HuH-7.5 (cell line): ENCODE data around the gene TMEM98.
"Not testable (repeated sequence)": the region's sequence is repeated elsewhere in the genome, so short reads cannot be mapped to it uniquely, and the experiment has no call there.

ENCODE experiments used
- DNase-seq: peaks from one replicate; pipeline ENCODE4 v3.0.0; 2011; ENCODE audit warnings: low spot score

Gene TMEM98

DNA sequence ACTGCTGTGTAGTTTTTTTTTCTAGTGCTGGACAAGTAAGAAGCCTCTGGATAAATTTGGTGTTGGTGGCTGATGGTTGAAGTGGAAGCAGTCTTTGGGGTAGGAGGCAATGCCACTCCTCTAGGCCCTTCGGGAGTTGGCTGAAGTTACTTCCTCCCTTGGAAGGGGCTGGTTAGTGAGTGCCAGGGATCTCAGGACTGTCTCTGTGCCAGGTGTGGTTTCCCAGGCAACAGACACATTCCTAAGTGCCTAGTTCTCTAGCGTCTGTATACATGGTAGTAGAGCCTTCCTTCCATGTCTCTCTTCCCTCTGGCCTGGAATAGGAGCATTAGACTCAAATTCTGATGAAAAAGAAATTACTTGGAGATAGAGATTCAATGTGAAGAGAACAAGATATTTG, 15.3 kb downstream of the TMEM98 start:
- DNase-seq = no peak

DNA sequence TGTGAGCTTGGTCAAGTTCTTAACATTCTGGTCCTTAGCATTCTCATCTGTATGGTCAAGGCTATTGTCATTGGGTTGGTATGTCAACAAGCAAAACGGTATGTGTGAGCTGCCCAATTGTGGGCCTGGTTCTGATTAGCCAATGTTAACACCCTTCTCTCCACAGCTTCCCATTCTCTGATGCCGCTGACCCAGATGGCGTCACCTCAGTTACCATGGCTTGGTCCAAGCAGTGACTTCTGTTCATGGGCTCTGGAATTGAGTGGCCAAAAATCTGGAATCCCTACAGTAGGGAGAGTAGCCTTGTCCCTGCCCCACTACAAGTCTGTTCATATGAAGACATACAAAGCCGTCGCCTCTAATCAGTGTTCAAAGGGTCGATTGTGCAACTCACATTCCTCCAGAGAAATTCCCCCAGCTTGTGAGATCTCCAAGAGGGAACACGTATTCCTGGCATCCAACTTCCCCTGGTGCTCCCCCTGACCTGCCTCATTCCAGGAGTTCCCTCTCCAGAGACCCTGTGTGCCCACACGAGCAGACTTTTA, 15.8 kb downstream of the TMEM98 start:
- no peak for DNase-seq

DNA sequence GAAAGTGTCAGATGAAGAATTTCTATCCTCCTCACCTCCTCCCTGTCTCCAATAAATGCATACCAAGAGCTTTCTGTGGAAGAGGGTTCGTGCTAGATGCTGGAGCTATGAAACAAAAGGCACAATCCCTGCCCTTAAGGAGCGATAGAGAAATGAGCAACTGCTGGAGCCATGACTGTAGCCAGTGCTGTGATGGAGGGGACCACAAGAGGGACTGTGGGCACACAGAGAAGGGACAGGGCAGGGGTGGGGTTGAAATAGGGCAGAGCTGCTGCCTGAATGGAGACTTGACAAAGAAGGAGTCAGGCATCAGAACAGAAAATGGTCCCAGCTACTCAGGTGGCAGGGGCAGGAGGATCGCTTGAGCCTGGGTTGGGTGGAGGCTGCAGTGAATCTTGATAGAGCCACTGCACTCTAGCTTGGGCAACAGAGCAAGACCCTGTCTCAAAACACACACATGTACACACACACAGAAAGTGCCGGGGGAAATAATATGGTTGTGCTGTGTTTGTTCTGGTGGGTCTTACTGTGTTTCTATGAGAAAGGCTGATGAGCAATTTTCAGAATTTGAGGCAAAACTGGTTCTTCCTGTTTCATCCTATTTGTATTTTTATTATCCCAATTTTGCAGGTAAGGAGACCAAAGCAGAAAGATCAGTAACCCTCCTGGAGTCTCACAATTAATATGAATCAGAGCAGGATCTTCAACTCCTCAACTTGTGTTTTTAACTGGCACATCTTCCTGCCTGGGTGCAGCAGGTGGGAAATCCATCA, 16.5 kb downstream of the TMEM98 start:
- DNase-seq = no peak

DNA sequence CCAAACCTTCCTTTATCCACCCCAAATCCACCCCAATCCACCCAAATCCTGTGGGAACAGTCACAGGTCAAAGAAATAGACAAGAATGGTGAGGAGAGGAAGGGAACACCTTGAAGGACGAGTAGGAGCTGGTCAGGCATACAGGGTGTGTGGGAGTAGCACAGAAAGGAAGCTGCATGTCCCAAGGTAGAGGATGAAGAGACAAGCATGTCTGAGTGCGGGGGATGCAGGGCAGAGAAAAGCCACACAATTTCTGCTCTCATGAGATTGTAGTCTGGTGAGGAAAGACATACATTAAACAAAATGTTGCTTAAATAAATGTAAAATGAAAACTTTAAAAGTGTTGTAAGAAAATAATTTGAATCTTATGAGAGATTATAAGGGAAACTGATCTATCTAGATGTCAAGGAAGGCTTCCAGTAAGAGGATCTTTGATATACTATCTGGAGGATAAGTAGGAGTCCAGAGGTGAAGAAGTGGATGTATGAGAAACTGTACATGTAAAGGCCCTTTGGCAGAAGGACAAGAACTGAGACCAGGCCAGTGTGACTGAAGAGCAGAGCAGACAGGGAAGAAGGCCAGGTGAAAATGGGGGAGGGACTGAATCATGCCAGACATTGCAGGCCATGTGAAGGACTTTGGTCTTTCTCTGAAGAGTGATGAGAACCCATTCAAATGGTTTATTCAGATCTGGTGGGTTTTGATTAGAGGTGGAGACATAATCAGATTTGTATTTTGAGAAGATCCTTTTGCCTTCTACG, 18.6 kb downstream of the TMEM98 start:
- no peak for DNase-seq

DNA sequence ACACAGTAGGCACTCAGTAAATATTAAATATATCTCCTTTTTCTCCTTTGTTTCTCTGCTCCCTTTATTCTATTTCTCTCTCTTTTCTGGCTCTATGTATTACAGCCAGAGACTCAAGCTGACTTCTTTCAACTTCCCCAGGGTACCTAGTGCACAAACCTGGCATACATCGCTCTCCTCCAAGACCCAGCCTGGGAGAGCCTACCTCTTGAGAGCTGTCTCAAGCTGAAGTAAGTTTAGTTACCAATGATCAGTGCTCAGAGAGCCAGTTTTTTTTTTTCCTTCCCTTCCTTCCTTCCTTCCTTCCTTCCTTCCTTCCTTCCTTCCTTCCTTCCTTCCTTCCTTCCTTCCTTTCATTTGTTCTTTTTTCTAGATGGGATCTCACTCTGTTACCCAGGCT, 19.8 kb downstream of the TMEM98 start:
- no peak for DNase-seq

DNA sequence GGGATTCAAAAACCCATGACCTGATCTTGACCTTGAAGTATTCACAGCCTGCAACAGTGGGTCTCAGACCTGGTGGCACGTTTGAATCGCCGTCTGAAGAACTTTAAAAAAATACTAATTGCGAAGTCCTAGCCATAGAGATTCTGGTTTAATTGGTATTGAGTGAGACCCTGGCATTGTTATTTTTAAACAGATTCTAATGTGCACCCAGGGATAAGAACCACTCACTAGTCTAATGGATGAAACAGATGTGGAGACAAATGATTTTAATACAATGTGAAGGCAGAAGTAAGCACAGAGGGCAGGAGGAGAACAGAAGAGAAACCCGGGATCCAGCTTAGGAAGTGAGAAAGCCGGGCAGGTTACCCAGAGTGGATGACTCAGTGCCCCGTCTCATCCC, 21.2 kb downstream of the TMEM98 start:
- no peak for DNase-seq

DNA sequence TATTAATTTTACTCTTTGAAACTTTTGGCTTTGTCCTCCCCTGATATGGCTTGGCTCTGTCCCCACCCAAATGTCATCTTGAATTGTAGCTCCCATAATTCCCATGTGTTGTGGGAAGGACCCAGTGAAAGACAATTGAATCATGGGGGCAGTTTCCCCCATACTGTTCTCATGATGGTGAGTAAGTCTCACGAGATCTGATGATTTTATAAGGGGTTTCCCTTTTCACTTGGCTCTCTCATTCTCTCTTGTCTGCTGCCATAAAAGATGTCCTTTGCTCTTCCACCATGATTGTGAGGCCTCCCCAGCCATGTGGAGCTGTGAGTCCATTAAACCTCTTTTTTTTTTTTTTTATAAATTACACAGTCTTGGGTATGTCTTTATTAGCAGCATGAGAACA, 24.5 kb downstream of the TMEM98 start:
- not testable (repeated sequence) for DNase-seq

DNA sequence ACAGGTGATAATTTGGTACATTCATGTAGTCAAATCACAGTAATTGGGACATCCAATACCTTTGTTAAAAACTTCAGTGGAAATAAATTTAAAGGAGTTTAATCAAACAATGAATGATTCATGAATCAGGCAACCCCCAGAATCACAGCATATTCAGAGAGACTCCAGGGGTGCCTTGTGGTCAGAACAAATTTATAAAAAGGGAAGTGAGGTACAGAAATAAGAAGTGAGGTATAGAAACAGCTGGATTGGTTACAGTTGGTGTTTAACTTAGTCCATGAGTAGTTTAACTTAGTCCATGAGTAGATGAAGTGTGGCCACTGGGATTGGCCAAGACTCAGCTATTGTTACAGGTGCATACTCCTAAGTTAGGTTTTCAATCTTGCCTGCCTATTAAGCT, 25.1 kb downstream of the TMEM98 start:
- DNase-seq = no peak

DNA sequence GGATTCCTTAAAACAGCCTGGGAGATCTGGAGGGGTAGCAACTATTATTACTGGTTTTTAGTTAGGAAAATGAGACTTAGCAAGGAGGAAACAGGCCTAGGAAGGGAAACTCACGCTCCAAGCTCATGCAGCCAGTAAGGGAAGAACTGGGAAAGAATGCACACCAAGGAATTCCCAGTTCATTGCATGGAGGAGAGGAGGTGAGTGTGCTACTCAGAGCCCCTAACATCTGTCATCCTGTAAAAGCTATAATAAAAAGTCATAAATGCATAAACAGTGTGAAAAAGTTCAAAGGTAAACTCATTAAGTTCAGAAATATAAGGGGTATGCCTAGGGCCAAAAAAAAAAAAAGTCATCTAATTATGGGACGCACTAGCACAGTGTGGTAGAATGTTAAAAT, 25.9 kb downstream of the TMEM98 start:
- DNase-seq = no peak

DNA sequence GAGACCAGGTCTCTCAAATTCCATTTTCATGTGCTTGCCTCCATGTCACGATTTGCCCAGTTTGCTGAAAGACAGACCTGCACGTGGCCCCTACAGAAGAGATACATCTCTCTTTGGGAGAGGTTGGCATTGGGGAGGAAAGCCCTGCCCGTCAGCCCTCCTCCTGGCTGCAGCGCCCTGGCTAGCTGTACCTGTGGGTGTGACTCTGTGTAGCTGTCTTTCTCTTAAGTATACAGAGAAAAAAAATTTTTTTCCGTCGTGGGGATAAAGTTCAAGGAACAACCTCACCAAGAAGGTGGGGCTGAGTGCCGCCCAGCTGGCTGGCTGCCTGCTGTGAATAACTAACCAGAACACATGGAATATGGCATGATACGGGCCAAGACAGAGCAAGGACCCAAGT, 26.5 kb downstream of the TMEM98 start:
- DNase-seq = no peak

DNA sequence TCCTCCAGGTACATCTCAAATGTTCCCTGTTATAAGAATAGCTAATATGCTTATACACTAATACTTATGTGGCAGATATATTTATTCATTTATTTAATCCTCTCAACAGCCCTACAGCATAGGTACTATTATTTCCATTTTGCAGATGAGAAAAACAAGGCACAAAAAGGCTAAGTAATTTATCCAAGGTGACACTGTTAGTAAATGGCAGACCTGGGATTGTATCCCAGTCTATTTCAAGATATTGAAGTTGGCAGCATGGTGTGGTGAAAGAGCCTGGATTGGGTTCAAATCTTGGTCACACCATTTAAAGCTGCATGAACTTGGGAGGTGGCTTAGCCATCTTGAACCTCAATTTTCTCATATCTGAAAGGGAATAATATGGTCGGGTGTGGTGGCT, 27.2 kb downstream of the TMEM98 start:
- no peak for DNase-seq

DNA sequence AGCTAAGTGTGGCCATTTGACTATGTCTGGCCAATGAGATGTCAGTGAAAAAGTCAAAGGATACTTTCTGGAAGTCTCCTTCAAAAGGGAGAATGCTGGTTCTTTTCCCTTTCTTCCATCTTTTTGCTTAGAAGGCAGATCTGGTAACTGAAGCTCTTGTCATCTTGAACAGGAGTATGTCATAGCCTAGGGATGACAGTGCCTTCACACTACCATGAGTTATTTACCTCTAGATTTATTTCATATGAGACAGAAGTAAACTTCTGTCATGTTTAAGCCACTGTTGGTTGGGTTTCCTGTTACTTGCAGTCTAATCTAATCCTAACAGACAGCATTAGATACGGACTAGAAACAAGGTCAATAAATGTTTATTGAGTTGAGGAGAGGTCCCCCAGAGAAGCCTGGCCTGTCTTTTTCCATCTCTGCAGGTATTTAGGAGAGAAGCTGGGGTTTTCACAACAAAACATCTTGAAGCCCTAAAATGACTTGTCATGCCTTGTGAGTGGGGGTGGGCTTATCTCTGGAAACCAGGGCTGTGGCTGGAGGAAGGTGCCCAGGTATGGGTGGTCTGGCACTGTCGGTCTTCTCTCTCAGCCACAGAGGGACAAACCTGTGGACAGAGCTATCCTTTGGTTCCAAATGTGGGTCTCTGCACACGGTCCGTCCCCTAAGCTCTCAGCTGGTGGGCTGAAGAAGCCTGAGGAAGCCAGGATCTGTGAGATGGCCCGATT, 28.5 kb downstream of the TMEM98 start:
- no peak for DNase-seq

DNA sequence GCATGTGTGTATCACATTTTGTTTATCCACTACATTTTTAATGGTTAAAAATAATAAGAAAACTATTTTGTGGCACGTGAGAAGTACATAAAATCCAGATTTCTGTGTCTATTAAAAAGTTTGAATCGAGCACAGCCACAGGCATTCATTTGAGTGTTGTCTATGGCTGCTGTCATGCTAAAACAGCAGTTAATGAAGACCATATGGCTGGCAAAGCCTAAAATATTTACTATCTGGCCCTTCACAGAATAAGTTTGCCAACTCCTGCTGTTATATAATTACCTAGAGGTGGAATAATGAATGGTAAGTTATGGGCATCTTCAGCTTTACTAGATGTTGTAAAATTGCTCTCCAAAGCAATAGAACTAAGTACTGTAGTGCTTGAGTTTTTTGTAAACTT, 30.5 kb downstream of the TMEM98 start:
- DNase-seq = no peak

DNA sequence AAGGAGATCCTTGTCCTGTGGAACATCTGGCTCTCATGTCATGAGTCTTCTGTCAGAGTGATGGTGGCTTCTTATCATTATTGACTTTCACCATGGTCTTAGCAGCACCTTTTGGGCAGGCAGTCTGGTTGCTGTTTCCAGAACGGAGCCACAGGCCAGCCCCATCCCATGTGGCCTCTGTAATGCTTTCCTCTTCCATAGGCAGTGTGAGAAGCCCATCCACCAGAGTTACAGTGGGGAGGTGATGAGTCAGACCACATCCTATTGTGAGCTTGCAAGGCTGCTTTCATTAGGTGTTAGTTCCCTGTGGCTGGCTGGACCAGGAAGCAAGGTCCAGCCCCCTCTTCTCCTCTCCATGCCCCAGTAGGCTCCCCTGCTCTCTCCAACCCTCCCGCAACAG, 32.9 kb downstream of the TMEM98 start:
- no peak for DNase-seq

DNA sequence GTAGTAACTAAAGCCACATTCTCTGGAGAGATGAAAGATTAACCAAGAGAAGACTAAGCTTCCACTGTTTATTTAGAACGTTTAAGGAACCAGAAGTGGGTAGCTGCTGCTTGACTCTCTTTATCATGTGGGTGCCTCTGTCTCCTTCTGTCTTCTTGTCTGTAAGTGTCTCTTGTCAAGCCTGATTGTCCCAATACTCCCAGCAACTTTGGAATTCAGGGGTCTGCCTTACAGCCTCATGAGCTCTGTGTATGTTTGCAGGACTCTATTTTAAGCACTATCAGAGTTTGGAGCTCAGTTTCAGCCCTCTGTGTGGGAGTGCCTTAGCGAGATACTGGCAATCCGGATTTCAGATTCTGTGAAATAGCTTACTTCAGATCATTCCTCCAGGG, 34.4 kb downstream of the TMEM98 start:
- DNase-seq = no peak

DNA sequence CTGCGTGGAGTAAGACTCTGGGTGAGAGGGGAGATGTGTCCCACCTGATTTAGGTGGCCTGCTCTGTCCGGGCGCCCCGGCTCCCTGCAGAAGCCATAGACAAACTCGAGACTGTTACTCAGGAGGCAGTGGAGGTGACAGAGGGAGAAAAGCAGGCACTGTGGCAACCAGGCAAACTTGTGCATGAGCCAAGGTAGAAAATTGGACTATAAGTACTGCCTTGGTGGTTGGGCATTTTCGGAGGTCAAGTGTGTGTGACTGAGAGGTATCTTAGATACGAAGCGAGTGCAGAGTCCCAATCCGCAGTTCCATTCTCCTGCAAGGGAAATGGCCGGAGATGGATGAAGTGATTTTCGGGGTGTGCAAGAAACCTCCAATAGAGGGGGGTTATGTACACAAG, 36.6 kb downstream of the TMEM98 start:
- DNase-seq = no peak

DNA sequence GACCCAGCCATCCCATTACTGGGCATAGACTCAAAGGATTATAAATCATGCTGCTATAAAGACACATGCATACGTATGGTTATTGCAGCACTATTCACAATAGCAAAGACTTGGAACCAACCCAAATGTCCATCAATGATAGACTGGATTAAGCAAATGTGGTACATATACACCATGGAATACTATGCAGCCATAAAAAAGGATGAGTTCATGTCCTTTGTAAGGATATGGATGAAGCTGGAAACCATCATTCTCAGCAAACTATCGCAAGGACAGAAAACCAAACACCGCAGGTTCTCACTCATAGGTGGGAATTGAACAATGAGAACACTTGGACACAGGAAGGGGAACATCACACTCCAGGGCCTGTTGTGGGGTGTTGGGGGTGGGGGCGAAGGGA, 41.3 kb downstream of the TMEM98 start:
- DNase-seq = not testable (repeated sequence)

DNA sequence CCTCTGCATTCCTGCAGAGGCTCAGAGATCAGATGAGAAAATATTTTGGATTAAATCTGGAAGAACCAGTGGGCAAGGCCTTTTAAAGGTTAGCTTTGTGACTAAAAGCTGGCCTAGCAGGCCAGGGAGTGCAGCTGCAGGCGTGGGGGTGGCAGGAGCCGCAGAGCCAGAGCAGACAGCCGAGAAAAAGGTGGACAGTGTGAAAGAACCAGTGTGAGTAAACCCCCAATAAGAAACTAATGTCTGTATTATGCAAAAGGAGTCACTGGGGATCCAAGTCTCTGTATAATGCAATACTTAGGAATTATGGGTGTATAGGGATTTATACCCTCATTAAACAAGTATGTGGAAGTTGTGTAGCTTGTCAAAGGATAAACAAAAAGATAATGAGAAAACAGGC, 42.3 kb downstream of the TMEM98 start:
- DNase-seq = no peak

DNA sequence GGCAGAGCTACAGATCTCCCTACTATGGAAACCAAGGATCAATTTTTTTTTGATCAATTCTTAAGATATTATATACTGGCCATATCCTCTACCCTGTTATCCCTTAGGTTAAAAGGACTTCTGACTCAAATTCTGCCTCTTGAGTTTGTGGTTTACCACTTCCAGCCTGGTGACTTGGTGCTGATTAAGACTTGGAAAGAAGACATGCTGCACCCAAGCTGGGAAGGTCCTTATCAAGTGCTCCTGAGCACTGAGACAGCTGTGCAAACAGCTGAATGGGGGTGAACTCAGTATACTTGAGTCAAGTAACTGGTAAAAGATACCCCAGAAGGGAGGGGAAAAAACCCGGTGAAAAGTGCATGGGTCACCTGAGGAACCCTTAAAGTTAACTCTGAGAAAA, 43.2 kb downstream of the TMEM98 start:
- DNase-seq = no peak

DNA sequence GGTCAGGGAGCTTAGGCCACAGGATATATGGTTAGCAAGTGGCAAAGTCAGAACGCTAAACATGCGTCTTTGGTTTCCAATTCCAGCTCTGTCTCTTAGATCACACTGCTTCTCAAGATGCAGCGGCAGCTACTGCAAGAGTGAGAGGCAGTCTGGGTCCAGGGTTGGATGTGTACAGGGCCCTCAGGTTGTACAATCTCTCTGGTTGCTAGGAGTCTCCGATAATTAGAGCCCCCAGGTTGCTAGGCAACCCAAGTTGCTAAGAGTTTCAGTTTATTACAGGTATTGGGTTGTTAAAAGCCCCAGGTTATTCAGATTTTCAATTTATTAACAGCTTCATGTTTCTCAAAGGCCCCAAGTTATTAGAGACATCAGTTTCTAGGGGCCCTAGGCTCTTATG, 48.2 kb downstream of the TMEM98 start:
- DNase-seq = no peak

DNA sequence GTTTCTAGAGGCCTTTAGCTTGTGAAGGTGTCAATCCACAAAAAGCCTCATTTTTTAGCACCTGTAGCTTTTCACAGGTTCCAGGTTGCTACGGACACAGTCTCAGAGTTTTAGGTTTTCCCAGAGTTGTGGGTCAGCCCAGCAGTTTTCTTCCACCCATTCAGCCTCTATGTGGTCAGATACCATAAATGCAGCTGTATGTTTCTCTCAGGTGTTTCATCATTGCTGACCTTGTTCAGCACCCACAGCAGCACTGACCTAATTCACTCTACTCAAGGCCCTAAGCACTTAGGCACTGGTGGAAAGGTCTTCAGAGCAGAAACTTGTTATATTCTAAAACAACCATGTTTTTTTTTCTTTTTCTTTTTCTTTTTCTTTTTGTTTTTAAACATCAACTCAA, 48.7 kb downstream of the TMEM98 start:
- no peak for DNase-seq

DNA sequence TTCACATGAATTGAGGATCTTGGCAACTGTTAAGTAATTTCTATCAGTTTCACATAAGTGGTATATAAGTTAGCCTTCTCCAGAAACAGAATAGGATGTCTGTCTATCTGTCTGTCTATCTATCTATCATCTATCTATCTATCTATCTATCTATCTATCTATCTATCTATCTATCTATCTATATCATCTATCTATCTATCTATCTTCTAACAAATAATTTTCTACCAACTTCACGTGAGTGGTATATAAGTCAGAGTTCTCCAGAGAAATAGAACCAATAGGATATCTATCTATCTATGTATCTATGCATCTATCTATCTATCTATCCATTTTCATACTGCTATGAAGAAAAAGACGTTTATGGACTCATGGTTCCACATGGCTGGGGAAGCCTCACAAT, 52.3 kb downstream of the TMEM98 start:
- DNase-seq = no peak

DNA sequence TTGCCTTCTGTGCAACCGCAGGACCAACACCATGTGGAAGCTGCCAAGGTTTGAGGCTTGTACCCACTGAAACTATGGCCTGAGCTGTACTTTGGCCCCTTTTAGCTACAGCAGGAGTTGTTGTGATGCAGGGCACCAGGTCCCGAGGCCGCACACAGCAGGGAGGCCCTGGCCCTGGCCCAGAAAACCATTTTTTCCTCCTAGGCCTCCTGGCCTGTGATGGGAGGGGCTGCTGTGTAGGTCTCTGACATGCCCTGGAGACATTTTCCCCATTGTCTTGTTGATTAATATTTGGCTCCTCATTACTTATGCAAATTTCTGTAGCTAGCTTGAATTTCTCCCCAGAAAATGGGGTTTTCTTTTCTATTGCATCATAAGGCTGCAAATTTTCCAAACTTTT, 53.7 kb downstream of the TMEM98 start:
- not testable (repeated sequence) for DNase-seq
